Activated naive CD4-positive, alpha-beta T cell treated with anti-CD3 and anti-CD28 coated beads for 36 hours (primary cell): ENCODE measurements around the gene SPATA7. TPM values are rescaled to one million over a fixed set of nuclear protein-coding genes. Genes with fewer than 3 reads are reported as not detected.

Source experiments
- CTCF ChIA-PET: fragments of 350-600 bp; sonication (Branson Sonifier 250); formaldehyde crosslinking; loops from one replicate; lab custom pipeline; 2021; ENCODE audit warnings: antibody characterized with exemption; lab: Charles Lee
- DNase-seq: peaks from one replicate; pipeline ENCODE4 v3.0.0-alpha.2; 2020
- H3K27ac Mint-ChIP-seq: one replicate; pipeline ENCODE4 v1.8.0; 2021; ENCODE audit warnings: mild to moderate bottlenecking, mixed read lengths
- H3K27me3 Mint-ChIP-seq: one replicate; pipeline ENCODE4 v1.8.0; 2021; ENCODE audit warnings: low read depth, mixed read lengths
- H3K36me3 Mint-ChIP-seq: one replicate; pipeline ENCODE4 v1.8.0; 2021; ENCODE audit warnings: low read depth, mixed read lengths
- H3K4me1 Mint-ChIP-seq: one replicate; pipeline ENCODE4 v1.8.0; 2021; ENCODE audit warnings: low read depth, mixed read lengths
- H3K4me3 Mint-ChIP-seq: one replicate; pipeline ENCODE4 v1.8.0; 2021; ENCODE audit warnings: mild to moderate bottlenecking, moderate library complexity, mixed read lengths
- H3K9me3 Mint-ChIP-seq: one replicate; pipeline ENCODE4 v1.8.0; 2021; ENCODE audit warnings: mixed read lengths
- intact Hi-C: fragments of 100-400 bp; cut with micrococcal nuclease; formaldehyde crosslinking; loops from one replicate; pipeline ENCODE4 v1.15.1; 2023
- total RNA-seq, 2 experiments: library from RNA; stranded (reverse); gene quantifications; one replicate each; pipeline ENCODE4 v1.2.3, GENCODE V29; 2021

SPATA7 gene
- total RNA-seq, 2 experiments from 2014 or later: 3.3 to 3.5 TPM

GRCh38 chr14:88473791-88474190, 88.3 kb downstream of the SPATA7 start:
- no peak overlapping the region for H3K27ac Mint-ChIP-seq
- CTCF ChIA-PET: interaction anchor here (0.6 kb wide), 1 partner anchor 322 kb away, joined by 3 read pairs; no protein-coding TSS in a partner anchor
- no peak overlapping the region for H3K4me3 Mint-ChIP-seq
- H3K4me1 Mint-ChIP-seq: no peaks in the 10 kb centered on the region
- no peak for DNase-seq
- H3K9me3 Mint-ChIP-seq: no peaks in the 10 kb centered on the region
- intact Hi-C loops: no loop called here
- no peaks in the 10 kb centered on the region for H3K27me3 Mint-ChIP-seq
- H3K36me3 Mint-ChIP-seq: no peaks in the 10 kb centered on the region

DNA sequence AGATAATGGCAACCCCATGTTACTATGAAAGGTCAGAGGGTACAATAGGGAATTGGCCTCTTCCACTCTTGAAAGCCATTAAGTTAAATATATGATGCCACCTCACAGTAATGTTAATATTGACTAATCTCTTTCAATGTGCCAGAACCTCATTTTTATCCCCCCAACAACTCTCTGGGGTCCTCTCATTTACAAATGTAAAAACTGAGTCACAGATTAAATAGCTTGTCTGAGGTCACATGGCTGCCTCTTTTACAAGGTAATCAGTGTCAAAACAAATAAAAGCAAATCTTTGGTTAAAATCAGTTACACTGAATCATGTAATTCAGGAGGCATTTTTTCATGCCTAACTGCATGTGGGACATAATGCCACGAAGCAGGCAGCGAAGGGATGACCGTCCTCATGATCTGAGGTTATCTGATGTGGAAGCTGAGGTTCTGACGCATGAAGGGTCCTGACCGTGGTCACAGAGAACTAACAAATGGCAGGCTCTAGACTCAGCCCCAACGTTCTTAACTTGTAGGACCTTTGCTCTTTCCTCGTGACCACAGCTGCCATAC, 90.8 kb downstream of the SPATA7 start:
- Mint-ChIP-seq H3K36me3 (no peaks in the 10 kb centered on the region), H3K9me3 (no peaks in the 10 kb centered on the region), H3K4me1 (no peaks in the 10 kb centered on the region), H3K27me3 (no peaks in the 10 kb centered on the region), H3K4me3 (no peak overlapping the region), H3K27ac (no peak overlapping the region)
- no peak for DNase-seq
- CTCF ChIA-PET: interaction anchor here (0.5 kb wide), 1 partner anchor 13 kb away, joined by 3 read pairs; no protein-coding TSS in a partner anchor
- intact Hi-C loops: no loop called here

- no peaks in the 10 kb centered on the region for H3K36me3 Mint-ChIP-seq
- no peak overlapping the region for H3K27ac Mint-ChIP-seq
- CTCF ChIA-PET: interaction anchor here (0.5 kb wide), 1 partner anchor 12 kb away, joined by 3 read pairs; no protein-coding TSS in a partner anchor
- no peaks in the 10 kb centered on the region for H3K9me3 Mint-ChIP-seq
- intact Hi-C loops: no loop called here
- H3K4me3 Mint-ChIP-seq: no peak overlapping the region
- no peaks in the 10 kb centered on the region for H3K4me1 Mint-ChIP-seq
- no peak for DNase-seq
- no peaks in the 10 kb centered on the region for H3K27me3 Mint-ChIP-seq
Measured at GRCh38 chr14:88476825-88477224, 91.4 kb downstream of the SPATA7 start.

GRCh38 chr14:88477513-88478250, 92.2 kb downstream of the SPATA7 start:
- DNase-seq: no peak
- Mint-ChIP-seq H3K4me3 (no peak overlapping the region), H3K9me3 (no peaks in the 10 kb centered on the region), H3K27ac (no peak overlapping the region), H3K27me3 (peaks cover 3% of the 10 kb centered on the region), H3K4me1 (no peaks in the 10 kb centered on the region), H3K36me3 (no peaks in the 10 kb centered on the region)
- intact Hi-C loops: no loop called here
- CTCF ChIA-PET: no interaction called here

GRCh38 chr14:88478931-88479330, 93.5 kb downstream of the SPATA7 start:
- intact Hi-C loops: no loop called here
- H3K36me3 Mint-ChIP-seq: no peaks in the 10 kb centered on the region
- CTCF ChIA-PET: no interaction called here
- no peaks in the 10 kb centered on the region for H3K9me3 Mint-ChIP-seq
- H3K4me3 Mint-ChIP-seq: no peak overlapping the region
- peaks cover 3% of the 10 kb centered on the region for H3K27me3 Mint-ChIP-seq
- no peaks in the 10 kb centered on the region for H3K4me1 Mint-ChIP-seq
- no peak for DNase-seq
- no peak overlapping the region for H3K27ac Mint-ChIP-seq

DNA sequence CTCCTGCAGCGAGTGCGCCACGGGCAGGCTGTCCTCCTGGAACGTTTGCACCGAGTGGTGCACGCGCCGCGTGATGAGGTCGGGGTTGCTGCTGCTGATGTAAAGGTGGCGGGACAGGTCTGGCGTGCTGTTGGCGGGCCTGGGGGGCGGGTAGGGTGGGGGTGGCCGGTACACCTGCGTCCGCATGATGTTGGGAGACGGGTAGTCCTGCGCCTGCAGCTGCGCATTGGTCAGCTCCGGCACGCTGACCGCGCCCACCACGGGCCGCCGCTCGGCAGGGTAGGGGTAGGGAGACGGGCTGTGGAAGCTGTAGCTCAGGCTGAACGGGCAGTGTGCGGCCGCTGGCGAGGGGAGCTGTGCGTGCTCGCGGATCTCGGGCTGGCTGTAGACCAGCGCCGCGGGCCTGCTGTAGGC, 94.1 kb downstream of the SPATA7 start:
- Mint-ChIP-seq H3K4me3 (no peak overlapping the region), H3K9me3 (no peaks in the 10 kb centered on the region), H3K36me3 (no peaks in the 10 kb centered on the region), H3K27ac (no peak overlapping the region), H3K27me3 (peaks cover 3% of the 10 kb centered on the region), H3K4me1 (no peaks in the 10 kb centered on the region)
- CTCF ChIA-PET: no interaction called here
- intact Hi-C loops: no loop called here
- DNase-seq: no peak

GRCh38 chr14:88481059-88481458, 95.6 kb downstream of the SPATA7 start:
- intact Hi-C loops: no loop called here
- Mint-ChIP-seq H3K9me3 (no peaks in the 10 kb centered on the region), H3K27ac (no peak overlapping the region), H3K36me3 (no peaks in the 10 kb centered on the region), H3K27me3 (peaks cover 3% of the 10 kb centered on the region), H3K4me1 (no peaks in the 10 kb centered on the region), H3K4me3 (no peak overlapping the region)
- CTCF ChIA-PET: interaction anchor here (0.9 kb wide), 1 partner anchor 11 kb away, joined by 5 read pairs; no protein-coding TSS in a partner anchor
- no peak for DNase-seq

- no peaks in the 10 kb centered on the region for H3K4me1 Mint-ChIP-seq
- H3K36me3 Mint-ChIP-seq: no peaks in the 10 kb centered on the region
- H3K27ac Mint-ChIP-seq: no peak overlapping the region
- peaks cover 3% of the 10 kb centered on the region for H3K27me3 Mint-ChIP-seq
- no peak overlapping the region for H3K4me3 Mint-ChIP-seq
- no peaks in the 10 kb centered on the region for H3K9me3 Mint-ChIP-seq
- intact Hi-C loops: no loop called here
- CTCF ChIA-PET: no interaction called here
- no peak for DNase-seq
Measured at GRCh38 chr14:88481794-88482193, 96.3 kb downstream of the SPATA7 start.

DNA sequence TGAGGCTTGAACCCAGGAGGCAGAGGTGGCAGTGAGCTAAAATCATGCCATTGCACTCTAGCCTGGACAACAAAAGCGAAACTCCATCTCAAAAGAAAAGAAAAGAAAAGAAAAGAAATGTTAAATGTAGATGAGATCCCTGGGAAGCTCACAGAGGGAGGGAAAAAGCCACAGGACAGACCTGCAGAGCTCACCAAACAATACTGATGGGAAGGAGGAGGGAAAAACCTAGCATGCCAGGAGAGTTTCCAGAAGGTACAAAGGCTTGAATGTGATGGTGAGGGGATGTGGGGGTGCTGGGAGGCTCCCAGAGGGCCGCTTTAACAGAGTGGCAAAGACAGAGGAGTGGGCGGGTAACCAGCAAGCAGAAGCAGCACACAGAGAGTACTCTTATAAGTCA, 97.1 kb downstream of the SPATA7 start:
- intact Hi-C loops: no loop called here
- Mint-ChIP-seq H3K4me1 (no peaks in the 10 kb centered on the region), H3K27ac (no peak overlapping the region), H3K27me3 (peaks cover 3% of the 10 kb centered on the region), H3K36me3 (no peaks in the 10 kb centered on the region), H3K4me3 (no peak overlapping the region), H3K9me3 (no peaks in the 10 kb centered on the region)
- CTCF ChIA-PET: no interaction called here
- DNase-seq: no peak

Other genes with a start within 250 kb of the SPATA7 start
- gene KCNK10, start 62.4 kb upstream of the SPATA7 start, total RNA-seq: not detected
- gene PTPN21, start 169.3 kb downstream of the SPATA7 start, total RNA-seq: under 1 TPM in 1 of 2 experiments, not detected in 1; 0.17 TPM
- 10 to 100 TPM; 33.3 to 37.9 TPM for gene ZC3H14, start 177.4 kb downstream of the SPATA7 start, total RNA-seq